ENCODE measurements around the gene PRKAG1. TPM values are rescaled to one million over a fixed set of nuclear protein-coding genes. Genes with fewer than 3 reads are reported as not detected.

PRKAG1 gene
- total RNA-seq, 1 donor from 2014 or later, result 46.5 TPM

- Histone ChIP-seq H3K27ac (no peak overlapping the region), H3K4me3 (peak overlapping the region; percentile 49), H3K27me3 (peaks cover 47% of the 10 kb centered on the region), H3K4me1 (peaks cover 36% of the 10 kb centered on the region), H3K9me3 (no peaks in the 10 kb centered on the region), H3K36me3 (peaks cover 20% of the 10 kb centered on the region)
- peak; percentile 34 for ATAC-seq
- intact Hi-C loops (cut with DNase I), result no loop called here
- no peak for TF ChIP-seq CTCF (IDR thresholded peaks at IDR 0.05)
- no peak for DNase-seq
Observed at GRCh38 chr12:48997719-48998496, 20.7 kb downstream of the PRKAG1 start.

GRCh38 chr12:48996794-48997718 lies 21.5 kb downstream of the PRKAG1 start:
- intact Hi-C loops (cut with DNase I), result no loop called here
- Histone ChIP-seq H3K36me3 (peaks cover 11% of the 10 kb centered on the region), H3K27me3 (peaks cover 47% of the 10 kb centered on the region), H3K4me3 (peak overlapping the region; percentile 37), H3K9me3 (no peaks in the 10 kb centered on the region), H3K27ac (no peak overlapping the region), H3K4me1 (peaks cover 36% of the 10 kb centered on the region)
- DNase-seq, result peak; percentile 89
- ATAC-seq, result peak; percentile 78
- TF ChIP-seq CTCF (IDR thresholded peaks at IDR 0.05), result peak; percentile 69

GRCh38 chr12:48995086-48995879 lies 23.3 kb downstream of the PRKAG1 start:
- intact Hi-C loops (cut with DNase I), result no loop called here
- Histone ChIP-seq H3K4me1 (peaks cover 36% of the 10 kb centered on the region), H3K27me3 (peaks cover 53% of the 10 kb centered on the region), H3K4me3 (peak overlapping the region; percentile 18), H3K36me3 (no peaks in the 10 kb centered on the region), H3K9me3 (no peaks in the 10 kb centered on the region), H3K27ac (no peak overlapping the region)
- peak; percentile 90 for TF ChIP-seq CTCF (IDR thresholded peaks at IDR 0.05)
- peak; percentile 87 for ATAC-seq
- DNase-seq, result peak; percentile 90

GRCh38 chr12:48994224-48995085 lies 24.1 kb downstream of the PRKAG1 start:
- H3K27me3 ChIP-seq, result peaks cover 53% of the 10 kb centered on the region
- no peak for DNase-seq
- no peak for ATAC-seq
- intact Hi-C loops (cut with DNase I), result no loop called here
- H3K4me1 ChIP-seq, result peaks cover 29% of the 10 kb centered on the region
- H3K27ac ChIP-seq, result no peak overlapping the region
- TF ChIP-seq CTCF (IDR thresholded peaks at IDR 0.05), result no peak
- no peak overlapping the region for H3K4me3 ChIP-seq
- H3K36me3 ChIP-seq, result no peaks in the 10 kb centered on the region
- H3K9me3 ChIP-seq, result no peaks in the 10 kb centered on the region
